Immature natural killer cell (primary cell): Measurements from ENCODE around the gene EFNA5. TPM values are rescaled to one million over a fixed set of nuclear protein-coding genes. Genes with fewer than 3 reads are reported as not detected.

ENCODE experiments used
- DNase-seq, 3 donors: peaks; one replicate each; pipeline ENCODE4 v3.0.0; 2022; ENCODE audit warnings: mixed read lengths in 1 of 3
- H3K27ac Mint-ChIP-seq, 6 donors: one replicate each; pipeline ENCODE4 v1.8.0; 2020; ENCODE audit warnings: mixed read lengths in 6 of 6, mild to moderate bottlenecking in 5 of 6, inconsistent platforms in 4 of 6, moderate library complexity in 3 of 6
- H3K27me3 Mint-ChIP-seq, 3 donors: one replicate each; pipeline ENCODE4 v1.8.0; 2020 to 2021; ENCODE audit warnings: low read depth in 3 of 3, mild to moderate bottlenecking in 3 of 3, mixed read lengths in 3 of 3, moderate library complexity in 3 of 3, inconsistent platforms in 1 of 3
- H3K36me3 Mint-ChIP-seq, 3 donors: one replicate each; pipeline ENCODE4 v1.8.0; 2020; ENCODE audit warnings: mixed read lengths in 3 of 3, inconsistent platforms in 2 of 3, mild to moderate bottlenecking in 2 of 3
- H3K4me1 Mint-ChIP-seq, 2 donors: one replicate each; pipeline ENCODE4 v1.8.0; 2020; ENCODE audit warnings: inconsistent platforms in 2 of 2, mild to moderate bottlenecking in 2 of 2, mixed read lengths in 2 of 2, moderate library complexity in 1 of 2
- H3K4me3 Mint-ChIP-seq, 5 donors: one replicate each; pipeline ENCODE4 v1.8.0; 2020; ENCODE audit warnings: mild to moderate bottlenecking in 5 of 5, mixed read lengths in 5 of 5, inconsistent platforms in 3 of 5, moderate library complexity in 3 of 5
- H3K9me3 Mint-ChIP-seq, 6 donors: one replicate each; pipeline ENCODE4 v1.8.0; 2020; ENCODE audit warnings: mild to moderate bottlenecking in 6 of 6, mixed read lengths in 6 of 6, inconsistent platforms in 4 of 6, moderate library complexity in 3 of 6
- polyA plus RNA-seq, 3 donors: library from polyadenylated mRNA; unstranded; fragments of 300-500 nt; fragmentation: Illumina TruSeq; gene quantifications; one replicate each; pipeline ENCODE4 v1.2.3, GENCODE V29; 2021

EFNA5 gene
- polyA plus RNA-seq, 3 donors from 2014 or later: 0.73 to 2.6 (median 1.7) TPM

DNA sequence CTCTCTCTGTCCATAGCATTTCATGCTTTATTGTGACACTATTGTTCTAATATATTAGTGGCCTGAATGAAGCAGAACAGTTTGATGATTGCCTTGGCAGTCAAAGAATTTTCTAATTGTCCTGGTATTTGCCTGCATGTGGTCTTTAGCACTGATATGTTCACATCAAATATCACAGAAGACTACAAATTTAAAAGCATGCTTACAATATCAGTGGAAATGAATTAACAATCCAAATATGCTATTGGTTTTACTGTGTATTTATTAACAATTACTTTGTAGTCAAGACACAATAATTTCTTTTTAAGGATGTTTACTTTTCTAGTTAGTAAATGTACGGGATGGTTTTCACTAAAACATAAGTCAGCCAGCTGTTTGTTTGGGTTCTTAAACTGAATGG lies 18.3 kb downstream of the EFNA5 start:
- DNase-seq: no peak
- H3K4me1 Mint-ChIP-seq: no peaks in the 10 kb centered on the region
- no peaks in the 10 kb centered on the region for H3K9me3 Mint-ChIP-seq

DNA sequence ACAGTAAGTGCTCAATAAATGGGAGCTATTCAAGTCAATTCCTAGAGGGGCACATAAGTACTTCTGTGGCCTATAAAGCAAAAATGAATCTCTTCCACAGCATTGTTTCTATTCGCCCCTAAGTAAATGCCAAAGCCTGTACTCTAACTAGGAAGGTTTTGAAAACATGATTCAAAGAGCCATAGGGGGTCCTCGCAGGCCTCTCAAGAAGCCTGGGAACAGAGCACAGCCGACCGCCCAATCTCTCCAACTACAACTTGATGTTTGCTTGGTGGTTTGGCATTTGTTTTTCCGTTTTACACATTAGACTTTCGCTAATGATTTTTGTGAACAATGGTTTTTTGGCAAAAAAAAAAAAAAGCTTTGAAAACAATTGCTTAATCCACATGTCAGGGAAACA lies 19.4 kb downstream of the EFNA5 start:
- no peak for DNase-seq
- H3K4me1 Mint-ChIP-seq: no peaks in the 10 kb centered on the region
- H3K27me3 Mint-ChIP-seq: peaks cover 0 to 9% (median 2%) of the 10 kb centered on the region in 3 donors
- H3K27ac Mint-ChIP-seq: no peak overlapping the region
- no peaks in the 10 kb centered on the region for H3K36me3 Mint-ChIP-seq
- no peaks in the 10 kb centered on the region for H3K9me3 Mint-ChIP-seq
- no peak overlapping the region for H3K4me3 Mint-ChIP-seq

More for the DNA sequence above, 18.3 kb downstream of the EFNA5 start:
- H3K36me3 Mint-ChIP-seq: no peaks in the 10 kb centered on the region
- peaks cover 0 to 9% (median 2%) of the 10 kb centered on the region in 3 donors for H3K27me3 Mint-ChIP-seq
- H3K27ac Mint-ChIP-seq: no peak overlapping the region
- no peak overlapping the region for H3K4me3 Mint-ChIP-seq

DNA sequence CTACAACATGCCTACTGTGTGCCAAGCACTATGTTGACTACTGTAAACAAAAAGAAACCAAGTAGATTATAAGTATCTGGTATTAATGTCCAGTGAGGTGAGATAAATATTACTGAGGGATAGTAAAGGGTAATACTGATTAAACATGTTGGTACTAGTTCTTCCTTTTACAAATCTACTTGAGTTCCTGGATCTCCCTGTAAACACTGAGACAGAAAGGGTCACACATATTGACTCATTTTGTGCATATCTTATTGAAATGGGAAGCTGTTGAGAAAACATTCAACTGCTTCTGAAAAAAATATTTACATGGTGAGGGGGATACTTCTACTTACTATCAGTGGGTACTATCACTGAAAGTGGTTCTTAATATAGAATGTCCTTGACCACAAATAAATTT lies 24.3 kb downstream of the EFNA5 start:
- Mint-ChIP-seq H3K27me3 (peaks cover 0 to 15% (median 4%) of the 10 kb centered on the region in 3 donors), H3K4me1 (no peaks in the 10 kb centered on the region), H3K4me3 (no peak overlapping the region), H3K9me3 (no peaks in the 10 kb centered on the region), H3K36me3 (peaks cover 0 to 4% (median 0%) of the 10 kb centered on the region in 3 donors), H3K27ac (no peak overlapping the region)
- DNase-seq: no peak

DNA sequence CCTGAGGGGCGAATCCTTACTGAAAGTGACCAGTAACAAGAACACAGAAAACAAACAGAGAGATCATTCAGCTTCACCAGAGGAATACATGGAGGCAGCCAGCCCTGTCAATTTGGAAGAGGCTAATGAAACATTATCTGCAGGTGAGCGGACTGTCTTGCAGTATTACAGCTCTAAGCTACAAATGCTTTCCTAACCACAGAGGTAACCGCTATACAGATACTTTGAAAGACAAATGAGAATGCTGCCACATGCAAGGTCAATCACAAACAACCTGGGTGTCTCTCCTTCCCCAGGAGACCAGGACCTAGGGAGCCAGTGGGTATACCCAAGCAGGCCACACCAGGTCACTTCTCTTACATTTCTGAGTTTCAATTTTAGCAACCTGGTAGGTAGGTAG lies 30.2 kb downstream of the EFNA5 start:
- no peaks in the 10 kb centered on the region for H3K4me1 Mint-ChIP-seq
- no peak for DNase-seq
- H3K36me3 Mint-ChIP-seq: peaks cover 0 to 4% (median 0%) of the 10 kb centered on the region in 3 donors
- no peaks in the 10 kb centered on the region for H3K9me3 Mint-ChIP-seq
- peaks cover 3 to 15% (median 5%) of the 10 kb centered on the region in 3 donors for H3K27me3 Mint-ChIP-seq
- H3K27ac Mint-ChIP-seq: no peak overlapping the region
- no peak overlapping the region for H3K4me3 Mint-ChIP-seq

DNA sequence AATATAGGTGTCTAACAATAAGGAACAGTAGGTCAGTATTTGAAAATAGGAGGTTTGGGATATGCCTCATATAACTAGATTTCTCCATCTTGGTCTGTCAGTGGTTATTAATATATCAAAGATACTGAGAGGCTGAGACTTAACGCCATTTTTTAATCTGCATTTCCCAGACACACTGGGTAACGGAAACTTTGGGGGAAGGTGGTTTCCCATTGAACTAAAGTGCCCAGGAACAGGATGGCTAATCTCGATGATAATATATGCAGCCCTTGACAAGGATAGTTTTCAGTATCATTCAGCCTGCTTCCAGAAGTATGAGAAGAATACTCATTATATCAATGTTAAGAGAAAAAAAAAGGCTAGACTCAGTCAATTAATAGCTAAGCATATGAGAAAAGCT lies 30.7 kb downstream of the EFNA5 start:
- Mint-ChIP-seq H3K27ac (no peak overlapping the region), H3K9me3 (no peaks in the 10 kb centered on the region), H3K36me3 (peaks cover 0 to 4% (median 0%) of the 10 kb centered on the region in 3 donors)

DNA sequence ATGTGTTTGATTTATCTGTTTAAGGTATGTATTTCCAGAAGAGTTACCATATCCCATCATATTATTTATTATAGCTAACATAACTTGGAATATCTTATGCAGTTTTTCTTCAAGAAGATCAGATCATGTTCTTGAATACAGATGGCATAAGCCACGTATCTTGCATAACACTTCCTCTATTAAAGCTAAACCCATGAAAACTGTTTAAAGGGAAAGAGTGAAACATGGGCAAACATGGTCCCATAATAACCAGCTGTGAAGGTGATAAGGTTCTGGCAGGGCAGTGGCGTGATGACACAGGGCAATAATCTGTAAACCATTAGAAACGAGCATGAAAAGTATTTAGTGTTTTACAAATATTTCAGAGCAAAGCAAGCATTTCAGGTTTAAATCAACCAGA lies 34.2 kb downstream of the EFNA5 start:
- no peak for DNase-seq
- no peaks in the 10 kb centered on the region for H3K36me3 Mint-ChIP-seq
- H3K4me1 Mint-ChIP-seq: peaks cover 0 to 3% of the 10 kb centered on the region in 2 donors
- no peak overlapping the region for H3K4me3 Mint-ChIP-seq
- H3K27ac Mint-ChIP-seq: no peak overlapping the region
- peaks cover 2 to 3% (median 3%) of the 10 kb centered on the region in 3 donors for H3K27me3 Mint-ChIP-seq
- H3K9me3 Mint-ChIP-seq: no peaks in the 10 kb centered on the region

More for the DNA sequence above, 30.7 kb downstream of the EFNA5 start:
- no peak for DNase-seq
- Mint-ChIP-seq H3K27me3 (peaks cover 3 to 12% (median 5%) of the 10 kb centered on the region in 3 donors), H3K4me3 (no peak overlapping the region), H3K4me1 (no peaks in the 10 kb centered on the region)

DNA sequence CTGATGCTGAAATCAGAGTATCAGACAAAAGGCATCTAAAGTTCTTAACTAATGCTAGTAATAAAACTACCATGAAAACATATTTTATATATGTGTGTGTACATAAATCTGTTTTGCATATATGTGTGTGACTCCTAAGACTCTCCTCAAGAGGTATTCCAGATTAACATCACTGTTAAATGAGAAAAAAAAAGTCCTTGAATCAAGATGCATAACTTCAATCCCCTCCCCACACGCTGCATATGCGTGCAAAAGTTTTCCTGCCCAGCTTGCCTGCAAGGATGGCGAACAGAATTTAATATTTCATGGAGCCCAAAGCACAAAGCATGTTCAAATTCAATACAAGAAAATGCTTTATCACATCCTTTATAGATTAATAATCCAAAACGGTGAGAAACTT lies 34.7 kb downstream of the EFNA5 start:
- H3K4me3 Mint-ChIP-seq: no peak overlapping the region
- no peaks in the 10 kb centered on the region for H3K9me3 Mint-ChIP-seq
- no peaks in the 10 kb centered on the region for H3K36me3 Mint-ChIP-seq
- no peak for DNase-seq
- H3K27ac Mint-ChIP-seq: no peak overlapping the region
- H3K27me3 Mint-ChIP-seq: peaks cover 2 to 3% (median 3%) of the 10 kb centered on the region in 3 donors
- peaks cover 0 to 3% of the 10 kb centered on the region in 2 donors for H3K4me1 Mint-ChIP-seq

DNA sequence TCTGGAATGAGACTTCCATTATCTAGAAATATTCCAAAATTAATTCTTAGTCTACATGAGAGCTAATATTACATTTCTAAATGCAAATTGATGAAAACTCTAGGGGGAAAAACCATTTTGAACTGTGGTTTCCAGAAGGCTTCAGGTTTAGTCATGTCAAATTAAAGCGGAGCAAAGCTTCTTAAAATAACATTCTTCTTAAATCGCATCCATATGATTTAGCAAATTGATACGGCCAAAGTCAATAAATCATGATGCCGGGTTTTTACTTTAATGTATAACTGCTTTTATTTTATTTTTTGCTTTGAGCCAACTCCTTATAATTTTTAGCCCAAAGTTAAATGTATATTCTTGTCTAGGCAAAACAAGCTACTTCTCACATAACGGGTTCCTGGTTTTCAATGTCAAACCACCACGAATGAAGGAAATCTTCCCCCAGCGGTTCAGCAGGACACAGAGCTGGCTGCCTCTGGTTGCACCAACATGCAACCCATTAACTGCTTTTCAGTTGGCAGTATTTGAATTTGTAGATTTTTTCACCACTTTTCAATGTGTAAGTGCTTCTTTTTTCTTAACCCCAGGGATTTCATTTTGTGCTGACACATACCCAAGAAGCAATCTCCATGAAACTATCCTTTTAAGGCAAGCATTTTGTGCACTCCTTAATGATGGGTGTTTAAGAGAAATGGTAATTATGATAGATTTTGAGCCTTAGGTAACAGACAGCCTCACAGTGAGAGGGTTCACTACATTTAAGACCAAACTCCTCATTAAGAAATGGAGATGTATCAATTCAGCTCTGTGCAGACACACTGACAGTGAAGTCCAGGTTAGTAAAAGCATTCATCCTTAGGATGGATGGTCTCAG lies 35.5 kb downstream of the EFNA5 start:
- Mint-ChIP-seq H3K4me3 (no peak overlapping the region), H3K36me3 (no peaks in the 10 kb centered on the region), H3K27ac (no peak overlapping the region), H3K4me1 (peaks cover 0 to 3% of the 10 kb centered on the region in 2 donors), H3K27me3 (peaks cover 2 to 5% (median 3%) of the 10 kb centered on the region in 3 donors), H3K9me3 (no peaks in the 10 kb centered on the region)
- no peak for DNase-seq

DNA sequence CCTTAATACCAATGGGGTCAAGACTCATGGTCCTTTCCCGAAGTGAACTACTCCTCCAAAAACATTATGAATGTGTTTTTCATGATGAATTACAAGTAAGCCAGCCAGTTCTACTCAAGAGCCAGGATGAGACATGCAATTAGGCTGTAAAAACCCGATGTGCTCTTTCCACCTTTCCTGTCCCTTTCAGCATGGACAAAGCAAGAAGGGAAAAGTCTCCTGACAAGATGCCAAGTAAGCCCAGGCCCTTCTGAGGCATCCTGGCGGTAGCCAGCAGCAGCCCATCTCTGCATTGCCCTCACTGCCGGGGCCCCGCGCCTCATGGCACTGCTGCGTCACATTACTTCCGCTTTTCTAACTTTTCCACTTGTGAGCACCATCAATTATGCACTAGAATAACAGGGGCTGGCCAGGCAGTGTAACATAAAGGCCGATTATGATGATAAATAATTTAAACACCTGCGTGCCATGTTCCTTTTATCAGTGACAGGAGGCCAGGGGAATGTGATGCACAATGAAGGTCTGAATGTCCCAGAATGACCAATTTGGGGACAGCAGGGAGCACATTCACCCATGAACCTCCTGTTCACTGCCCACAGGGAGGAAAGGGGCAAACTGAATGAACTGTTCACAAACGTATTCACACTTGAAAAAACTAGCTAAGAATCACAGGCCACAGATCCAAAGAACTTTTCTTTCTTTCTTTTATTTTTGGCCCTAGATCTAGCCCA lies 37.4 kb downstream of the EFNA5 start:
- H3K4me3 Mint-ChIP-seq: no peak overlapping the region
- H3K36me3 Mint-ChIP-seq: no peaks in the 10 kb centered on the region
- peaks cover 0 to 3% of the 10 kb centered on the region in 2 donors for H3K4me1 Mint-ChIP-seq
- no peak overlapping the region for H3K27ac Mint-ChIP-seq
- no peaks in the 10 kb centered on the region for H3K9me3 Mint-ChIP-seq
- H3K27me3 Mint-ChIP-seq: peaks cover 2 to 8% (median 3%) of the 10 kb centered on the region in 3 donors
- DNase-seq: no peak

DNA sequence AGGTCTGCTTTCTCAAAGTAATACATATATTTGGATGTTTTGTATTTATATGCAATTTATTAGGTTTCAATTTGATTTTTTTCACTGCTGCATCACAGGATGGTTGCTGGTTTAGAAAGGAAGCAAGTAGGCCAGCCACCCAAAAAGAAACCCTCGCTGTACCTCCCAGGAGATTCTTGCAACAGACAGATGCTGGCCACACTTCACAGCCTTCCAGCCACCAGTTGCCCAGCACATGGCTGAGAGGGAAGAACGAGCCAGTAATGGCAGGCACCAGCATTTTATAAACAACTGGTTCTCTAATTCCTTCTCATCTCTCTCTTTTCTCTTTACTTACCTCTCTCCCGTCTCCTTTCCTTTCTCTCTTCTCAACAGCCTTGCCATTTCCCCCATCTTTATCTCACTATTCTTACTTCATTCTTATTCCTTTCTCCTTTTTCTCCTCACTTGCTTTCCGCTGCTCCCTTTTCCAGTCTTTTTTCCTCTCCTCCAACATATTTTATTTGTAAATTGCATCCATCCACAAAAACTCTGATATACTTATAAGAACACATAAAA lies 38.9 kb downstream of the EFNA5 start:
- H3K27ac Mint-ChIP-seq: no peak overlapping the region
- peaks cover 0 to 3% of the 10 kb centered on the region in 2 donors for H3K4me1 Mint-ChIP-seq
- no peaks in the 10 kb centered on the region for H3K9me3 Mint-ChIP-seq
- no peak for DNase-seq
- no peaks in the 10 kb centered on the region for H3K36me3 Mint-ChIP-seq
- no peak overlapping the region for H3K4me3 Mint-ChIP-seq
- peaks cover 2 to 4% (median 3%) of the 10 kb centered on the region in 3 donors for H3K27me3 Mint-ChIP-seq

DNA sequence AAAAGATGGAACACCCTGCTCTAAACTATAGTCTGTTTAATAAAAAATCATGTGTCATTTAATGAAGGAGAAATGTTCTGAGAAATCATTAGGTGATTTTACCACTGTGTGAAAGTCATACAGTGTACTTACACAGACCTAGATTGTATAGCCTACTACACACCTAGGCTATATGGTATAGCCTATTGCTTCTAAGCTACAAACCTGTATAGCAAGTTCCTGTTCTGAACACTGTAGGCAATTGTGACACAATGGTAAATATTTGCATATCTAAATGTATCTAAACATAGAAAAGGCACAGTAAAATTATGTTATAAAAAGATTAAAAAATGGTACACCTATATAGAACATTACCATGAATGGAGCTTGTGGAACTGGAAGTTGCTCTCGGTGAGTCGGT lies 40.6 kb downstream of the EFNA5 start:
- Mint-ChIP-seq H3K27me3 (peaks cover 0 to 4% (median 0%) of the 10 kb centered on the region in 3 donors), H3K4me3 (no peak overlapping the region), H3K27ac (no peak overlapping the region), H3K9me3 (no peaks in the 10 kb centered on the region), H3K4me1 (peaks cover 0 to 3% of the 10 kb centered on the region in 2 donors), H3K36me3 (no peaks in the 10 kb centered on the region)
- DNase-seq: no peak

DNA sequence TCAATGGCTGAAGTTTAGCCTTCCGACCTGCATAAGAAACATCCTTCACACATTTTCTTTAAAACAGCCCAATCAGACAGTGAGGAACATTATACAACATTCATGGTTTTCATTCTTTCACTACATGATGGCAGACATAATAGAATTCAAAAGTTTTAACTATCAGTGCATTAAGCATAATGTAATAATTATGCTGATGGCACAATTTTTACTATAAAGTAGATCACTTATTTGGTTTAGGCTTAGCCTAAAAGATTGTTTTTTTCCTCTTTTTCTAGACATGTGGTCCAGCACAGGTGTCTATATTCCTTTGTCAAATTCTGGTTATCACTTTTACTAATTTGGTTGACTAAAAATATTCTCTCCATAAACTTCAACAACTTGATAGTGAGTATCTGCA lies 46.5 kb downstream of the EFNA5 start:
- no peak overlapping the region for H3K4me3 Mint-ChIP-seq
- H3K36me3 Mint-ChIP-seq: no peaks in the 10 kb centered on the region
- H3K27me3 Mint-ChIP-seq: no peaks in the 10 kb centered on the region
- no peak for DNase-seq
- H3K9me3 Mint-ChIP-seq: no peaks in the 10 kb centered on the region
- H3K4me1 Mint-ChIP-seq: no peaks in the 10 kb centered on the region
- H3K27ac Mint-ChIP-seq: no peak overlapping the region

DNA sequence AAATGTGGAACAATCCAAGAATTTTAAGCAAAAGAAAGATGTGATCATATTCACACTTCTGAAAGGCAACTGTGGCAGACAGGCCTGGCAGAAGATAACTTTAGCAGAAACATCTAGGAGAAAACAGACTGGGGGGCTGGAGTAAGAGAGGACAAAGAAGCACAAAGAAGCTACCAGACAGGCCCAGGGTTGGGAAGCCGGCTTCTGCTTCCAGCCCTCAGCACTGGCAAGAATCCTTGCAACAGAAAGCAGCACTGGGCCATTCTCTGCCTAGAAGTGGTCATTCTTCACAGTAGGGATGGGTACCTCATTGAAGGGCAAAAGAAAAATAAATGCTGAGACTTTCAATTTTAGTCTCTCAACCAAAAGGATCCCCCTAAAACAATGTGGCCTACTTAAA lies 49.6 kb downstream of the EFNA5 start:
- Mint-ChIP-seq H3K4me1 (no peaks in the 10 kb centered on the region), H3K36me3 (no peaks in the 10 kb centered on the region), H3K27ac (no peak overlapping the region), H3K9me3 (no peaks in the 10 kb centered on the region), H3K27me3 (peaks cover 0 to 2% (median 0%) of the 10 kb centered on the region in 3 donors), H3K4me3 (no peak overlapping the region)
- DNase-seq: no peak

DNA sequence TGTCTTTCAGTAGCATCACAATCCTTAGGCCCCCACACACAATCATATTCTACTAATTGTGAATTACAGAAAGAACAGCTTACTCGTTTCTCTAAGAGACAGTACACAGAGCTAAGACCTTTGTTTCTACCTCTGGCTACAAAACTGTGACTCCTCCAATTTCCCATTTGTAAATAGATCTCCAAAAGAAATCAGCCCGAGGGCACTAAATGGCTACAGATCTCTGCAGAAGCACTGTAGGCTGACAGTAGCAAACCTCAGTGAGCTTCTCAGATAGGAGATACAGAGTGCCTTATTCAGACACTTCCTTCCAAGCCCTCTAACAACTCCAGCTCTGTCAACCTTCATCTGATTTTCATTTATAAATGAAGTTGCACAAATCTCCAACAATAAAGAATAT lies 51.0 kb downstream of the EFNA5 start:
- Mint-ChIP-seq H3K27ac (no peak overlapping the region), H3K9me3 (no peaks in the 10 kb centered on the region), H3K4me3 (no peak overlapping the region), H3K4me1 (no peaks in the 10 kb centered on the region), H3K36me3 (no peaks in the 10 kb centered on the region), H3K27me3 (peaks cover 0 to 2% (median 2%) of the 10 kb centered on the region in 3 donors)
- no peak for DNase-seq
